ENCODE measurements around the gene MYH6. TPM values are rescaled to one million over a fixed set of nuclear protein-coding genes. Genes with fewer than 3 reads are reported as not detected.

The MYH6 gene
- total and polyA plus RNA-seq, 2 of the 13 experiments (the other 11 are each of a cell fraction or from before 2014, with no cell fraction given): 0.01 TPM; not detected in 1

DNA sequence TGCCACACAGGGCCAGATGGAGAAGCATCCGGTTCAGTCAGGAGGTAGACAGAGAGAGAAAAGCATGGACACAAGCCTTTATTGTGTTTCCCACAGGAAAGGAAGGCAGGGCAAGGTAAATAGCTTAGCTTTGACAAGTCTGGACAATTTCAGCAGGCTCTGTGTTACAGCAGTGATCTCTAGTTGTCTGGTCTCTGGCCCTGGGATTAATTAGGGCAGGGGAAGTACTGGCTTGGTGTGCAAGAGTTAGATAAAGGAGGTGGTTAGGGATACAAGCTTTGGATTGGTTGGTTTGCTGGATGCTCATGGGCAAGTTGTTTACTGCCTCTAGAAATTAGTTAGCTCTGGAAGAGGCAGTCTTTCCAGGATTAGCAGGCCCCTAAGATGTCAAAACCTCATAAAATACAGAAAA lies 46.4 kb upstream of the MYH6 start (continued):
- peak; percentile 22; the same call in 1 of the 2 replicates for TF ChIP-seq ELF1 (CRISPR knock-in tag; IDR thresholded peaks at IDR 0.05)
- no peak for TF ChIP-seq FOXM1 (CRISPR knock-in tag; IDR thresholded peaks at IDR 0.05)
- peak; percentile 31; the same call in 1 of the 2 replicates for TF ChIP-seq FOSL2 (CRISPR knock-in tag; IDR thresholded peaks at IDR 0.05)
- TF ChIP-seq SPEN (CRISPR knock-in tag; IDR thresholded peaks at IDR 0.05; ENCODE audit: low read depth): peak; percentile 23; the same call in 1 of the 2 replicates
- TF ChIP-seq TBP (CRISPR knock-in tag; IDR thresholded peaks at IDR 0.05): no peak
- TF ChIP-seq ERF (CRISPR knock-in tag; IDR thresholded peaks at IDR 0.05): 0 out of 2 replicates have a peak, but pooled peaks have one; percentile 46
- TF ChIP-seq KLF6 (CRISPR knock-in tag; IDR thresholded peaks at IDR 0.05): 0 out of 2 replicates have a peak, but pooled peaks have one; percentile 46
- TF ChIP-seq ZNF720 (CRISPR knock-in tag; IDR thresholded peaks at IDR 0.05): no peak
- TF ChIP-seq ZBTB20 (CRISPR knock-in tag; IDR thresholded peaks at IDR 0.05; ENCODE audit: borderline replicate concordance, low read depth): peak; percentile 42; the same call in 1 of the 2 replicates
- TF ChIP-seq MBNL3 (CRISPR knock-in tag; conservative IDR thresholded peaks at IDR 0.05): no peak
- TF ChIP-seq FOXO1 (CRISPR knock-in tag; IDR thresholded peaks at IDR 0.05): peak; percentile 77
- TF ChIP-seq HOXA3 (CRISPR knock-in tag; IDR thresholded peaks at IDR 0.05): peak; percentile 30; the same call in 1 of the 2 replicates
- TF ChIP-seq, protein P1, sequence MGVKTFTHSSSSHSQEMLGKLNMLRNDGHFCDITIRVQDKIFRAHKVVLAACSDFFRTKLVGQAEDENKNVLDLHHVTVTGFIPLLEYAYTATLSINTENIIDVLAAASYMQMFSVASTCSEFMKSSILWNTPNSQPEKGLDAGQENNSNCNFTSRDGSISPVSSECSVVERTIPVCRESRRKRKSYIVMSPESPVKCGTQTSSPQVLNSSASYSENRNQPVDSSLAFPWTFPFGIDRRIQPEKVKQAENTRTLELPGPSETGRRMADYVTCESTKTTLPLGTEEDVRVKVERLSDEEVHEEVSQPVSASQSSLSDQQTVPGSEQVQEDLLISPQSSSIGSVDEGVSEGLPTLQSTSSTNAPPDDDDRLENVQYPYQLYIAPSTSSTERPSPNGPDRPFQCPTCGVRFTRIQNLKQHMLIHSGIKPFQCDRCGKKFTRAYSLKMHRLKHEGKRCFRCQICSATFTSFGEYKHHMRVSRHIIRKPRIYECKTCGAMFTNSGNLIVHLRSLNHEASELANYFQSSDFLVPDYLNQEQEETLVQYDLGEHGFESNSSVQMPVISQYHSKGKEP (CRISPR knock-in tag; IDR thresholded peaks at IDR 0.05): 0 out of 2 replicates have a peak, but pooled peaks have one; percentile 7
- TF ChIP-seq, protein P2, sequence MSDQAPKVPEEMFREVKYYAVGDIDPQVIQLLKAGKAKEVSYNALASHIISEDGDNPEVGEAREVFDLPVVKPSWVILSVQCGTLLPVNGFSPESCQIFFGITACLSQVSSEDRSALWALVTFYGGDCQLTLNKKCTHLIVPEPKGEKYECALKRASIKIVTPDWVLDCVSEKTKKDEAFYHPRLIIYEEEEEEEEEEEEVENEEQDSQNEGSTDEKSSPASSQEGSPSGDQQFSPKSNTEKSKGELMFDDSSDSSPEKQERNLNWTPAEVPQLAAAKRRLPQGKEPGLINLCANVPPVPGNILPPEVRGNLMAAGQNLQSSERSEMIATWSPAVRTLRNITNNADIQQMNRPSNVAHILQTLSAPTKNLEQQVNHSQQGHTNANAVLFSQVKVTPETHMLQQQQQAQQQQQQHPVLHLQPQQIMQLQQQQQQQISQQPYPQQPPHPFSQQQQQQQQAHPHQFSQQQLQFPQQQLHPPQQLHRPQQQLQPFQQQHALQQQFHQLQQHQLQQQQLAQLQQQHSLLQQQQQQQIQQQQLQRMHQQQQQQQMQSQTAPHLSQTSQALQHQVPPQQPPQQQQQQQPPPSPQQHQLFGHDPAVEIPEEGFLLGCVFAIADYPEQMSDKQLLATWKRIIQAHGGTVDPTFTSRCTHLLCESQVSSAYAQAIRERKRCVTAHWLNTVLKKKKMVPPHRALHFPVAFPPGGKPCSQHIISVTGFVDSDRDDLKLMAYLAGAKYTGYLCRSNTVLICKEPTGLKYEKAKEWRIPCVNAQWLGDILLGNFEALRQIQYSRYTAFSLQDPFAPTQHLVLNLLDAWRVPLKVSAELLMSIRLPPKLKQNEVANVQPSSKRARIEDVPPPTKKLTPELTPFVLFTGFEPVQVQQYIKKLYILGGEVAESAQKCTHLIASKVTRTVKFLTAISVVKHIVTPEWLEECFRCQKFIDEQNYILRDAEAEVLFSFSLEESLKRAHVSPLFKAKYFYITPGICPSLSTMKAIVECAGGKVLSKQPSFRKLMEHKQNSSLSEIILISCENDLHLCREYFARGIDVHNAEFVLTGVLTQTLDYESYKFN (CRISPR knock-in tag; conservative IDR thresholded peaks at IDR 0.05): 0 out of 2 replicates have a peak, but pooled peaks have one; percentile 29
- TF ChIP-seq ZNF292 (CRISPR knock-in tag; IDR thresholded peaks at IDR 0.05; ENCODE audit: borderline replicate concordance, low read depth): peak; percentile 80; the same call in 1 of the 2 replicates
- no peak for TF ChIP-seq SOX13 (IDR thresholded peaks at IDR 0.05)
- peak in 1 of 2 experiments; percentile 75; a peak in 2 of 4 replicates for TF ChIP-seq SOX13 (CRISPR knock-in tag; conservative IDR thresholded peaks at IDR 0.05 in 1 of 2, IDR thresholded peaks at IDR 0.05 in 1 of 2)
- no peak for TF ChIP-seq ZNF207 (IDR thresholded peaks at IDR 0.05; ENCODE audit: borderline replicate concordance)
- peak; percentile 41; the same call in 1 of the 2 replicates for TF ChIP-seq KAT8 (CRISPR knock-in tag; IDR thresholded peaks at IDR 0.05)
- no peak for TF ChIP-seq FOXA1 (IDR thresholded peaks at IDR 0.05)
- TF ChIP-seq FOXA1 (CRISPR knock-in tag; IDR thresholded peaks at IDR 0.05): peak; percentile 72; the same call in 1 of the 2 replicates
- TF ChIP-seq ZSCAN30 (CRISPR knock-in tag; IDR thresholded peaks at IDR 0.05): no peak
- no peak for TF ChIP-seq GFI1 (CRISPR knock-in tag; IDR thresholded peaks at IDR 0.05; ENCODE audit: borderline replicate concordance)
- TF ChIP-seq ELF4 (CRISPR knock-in tag; IDR thresholded peaks at IDR 0.05; ENCODE audit: borderline replicate concordance): 0 out of 2 replicates have a peak, but pooled peaks have one; percentile 52
- TF ChIP-seq TBX2 (CRISPR knock-in tag; IDR thresholded peaks at IDR 0.05; ENCODE audit: borderline replicate concordance): peak; percentile 86; the same call in 1 of the 2 replicates
- TF ChIP-seq SOX5 (CRISPR knock-in tag; IDR thresholded peaks at IDR 0.05; ENCODE audit: borderline replicate concordance): peak; percentile 70; the same call in 1 of the 2 replicates
- TF ChIP-seq TBL1XR1 (IDR thresholded peaks at IDR 0.05; ENCODE audit: borderline replicate concordance, low read length, partially characterized antibody): no peak
